HUDEP-2 (cell line): Measurements from ENCODE around the gene MARCHF6.
A peak's percentile ranks its signal among the peaks of the same experiment; 100 is the strongest.

Source experiments
- DNase-seq, 76 experiments: peaks; one replicate each; lab custom pipeline; 2025; ENCODE audit not compliant: unreplicated experiment in 76 of 76; lab: John Stamatoyannopoulos, UW

Gene MARCHF6

DNA sequence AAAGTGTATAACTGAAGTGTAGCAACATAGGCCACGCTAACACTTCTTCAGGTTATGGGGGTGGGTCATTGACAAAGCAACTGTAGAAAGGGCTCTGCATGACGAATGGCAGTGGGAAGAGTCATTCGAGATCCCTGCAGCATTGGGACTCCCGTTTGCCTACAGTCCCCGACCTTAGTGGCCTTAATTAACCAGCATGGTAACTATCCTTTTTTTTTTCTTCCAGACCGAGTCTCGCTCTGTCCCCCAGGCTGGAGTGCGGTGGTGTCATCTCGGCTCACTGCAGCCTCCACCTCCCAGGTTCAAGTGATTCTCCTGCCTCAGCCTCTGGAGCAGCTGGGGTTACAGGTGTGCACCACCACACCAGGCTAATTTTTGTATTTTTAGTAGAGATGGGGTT, 31.6 kb upstream of the MARCHF6 start:
- DNase-seq, result no peak

DNA sequence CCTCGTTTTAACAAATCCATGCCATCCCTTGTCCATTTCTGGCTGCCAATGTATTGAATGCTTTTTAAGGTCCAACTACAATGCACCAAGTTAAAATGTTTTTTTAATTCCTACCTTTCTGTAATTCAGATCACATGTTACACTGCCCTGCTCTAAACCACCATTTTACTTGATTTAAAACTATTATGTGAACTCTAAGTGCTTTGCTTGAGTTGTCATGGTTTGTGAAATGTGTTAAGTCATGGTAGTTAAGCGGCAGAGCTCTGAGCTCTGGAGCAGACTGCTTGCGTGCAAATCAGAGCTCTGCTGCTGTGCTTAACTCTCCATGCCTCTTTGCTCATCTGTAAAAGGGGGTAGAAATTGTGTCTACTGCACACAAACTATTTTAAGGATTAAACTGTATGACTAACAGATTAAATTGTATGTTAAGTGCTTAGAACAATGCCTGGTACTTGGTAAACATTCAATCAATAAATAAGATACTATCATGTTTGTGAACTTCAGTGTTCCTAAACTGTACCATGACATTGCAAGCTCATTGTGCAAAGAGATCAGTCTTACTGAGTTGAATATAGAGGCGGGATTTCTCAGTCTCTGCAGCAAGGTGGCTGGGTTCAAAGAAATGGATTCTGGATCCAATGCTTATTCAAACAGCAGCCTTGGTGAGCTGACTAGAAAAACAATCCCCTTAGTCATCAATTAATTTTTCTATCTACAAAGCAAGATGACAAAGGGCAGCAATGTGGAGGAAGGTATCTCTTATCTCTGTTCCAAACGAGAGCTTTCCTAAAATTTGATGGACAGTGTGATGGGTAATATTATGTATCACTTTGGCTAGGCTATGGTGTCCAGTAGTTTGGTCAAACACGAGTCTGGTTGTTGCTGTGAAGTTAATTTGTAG, 29.7 kb upstream of the MARCHF6 start:
- DNase-seq, result no peak

DNA sequence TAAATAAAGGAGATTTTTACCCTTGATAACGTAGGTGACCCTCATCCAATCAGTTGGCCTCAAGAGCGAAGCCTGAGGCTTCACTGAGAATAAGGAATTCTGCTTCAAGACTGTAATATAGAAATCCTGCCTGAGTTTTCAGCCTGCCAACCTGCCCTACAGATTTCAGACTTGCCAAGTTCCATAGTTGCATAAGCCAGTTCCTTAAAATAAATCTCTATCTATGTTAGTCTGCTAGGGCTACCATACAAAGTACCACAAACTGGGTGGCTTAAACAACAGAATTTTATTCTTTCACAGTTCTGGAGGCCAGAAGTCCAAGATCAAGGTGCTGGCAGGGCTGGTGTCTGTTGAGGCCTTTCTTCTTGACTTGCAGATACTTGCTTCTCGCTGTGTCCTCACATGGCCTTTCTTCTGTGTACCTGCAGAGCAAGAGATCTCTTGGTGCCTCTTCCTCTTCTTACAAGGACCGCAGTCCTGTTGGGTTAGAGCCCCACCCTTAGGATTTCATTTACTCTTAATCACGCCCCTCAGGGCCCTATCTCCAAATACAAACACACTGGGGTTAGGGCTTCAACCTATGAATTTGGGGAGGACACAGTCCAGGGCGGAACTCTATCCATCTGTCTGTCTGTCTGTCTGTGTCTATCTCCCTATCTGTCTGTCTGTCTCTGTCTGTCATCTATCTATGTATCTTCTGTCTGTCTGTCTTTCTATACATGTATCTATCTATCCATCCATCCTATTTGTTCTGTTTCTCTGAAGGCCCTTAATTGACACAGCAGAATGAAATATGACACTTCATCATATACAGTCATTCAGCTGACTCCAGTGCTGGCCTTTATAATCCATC, 28.8 kb upstream of the MARCHF6 start:
- peak in 11 of 76 experiments; percentile 13 to 37 (median 23) for DNase-seq

DNA sequence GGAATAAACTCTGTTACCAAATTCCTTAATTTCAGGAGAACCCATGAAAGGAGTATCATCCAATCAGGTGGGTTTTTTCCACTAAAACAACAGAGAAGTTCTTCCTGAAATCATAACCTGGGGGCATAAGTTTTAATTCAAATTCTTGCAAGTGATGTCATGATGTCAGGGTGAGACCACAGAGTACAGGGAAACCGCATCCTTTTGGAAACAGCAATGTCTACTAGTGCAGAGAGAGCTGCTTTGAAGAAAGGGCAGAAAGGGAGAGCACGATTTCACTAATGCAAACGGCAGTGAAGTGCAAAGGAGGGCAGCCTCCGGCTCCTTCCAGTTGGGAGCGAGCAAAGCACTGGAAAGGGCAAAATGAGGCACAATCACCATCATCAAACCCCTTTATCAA, 25.2 kb upstream of the MARCHF6 start:
- DNase-seq, result no peak

DNA sequence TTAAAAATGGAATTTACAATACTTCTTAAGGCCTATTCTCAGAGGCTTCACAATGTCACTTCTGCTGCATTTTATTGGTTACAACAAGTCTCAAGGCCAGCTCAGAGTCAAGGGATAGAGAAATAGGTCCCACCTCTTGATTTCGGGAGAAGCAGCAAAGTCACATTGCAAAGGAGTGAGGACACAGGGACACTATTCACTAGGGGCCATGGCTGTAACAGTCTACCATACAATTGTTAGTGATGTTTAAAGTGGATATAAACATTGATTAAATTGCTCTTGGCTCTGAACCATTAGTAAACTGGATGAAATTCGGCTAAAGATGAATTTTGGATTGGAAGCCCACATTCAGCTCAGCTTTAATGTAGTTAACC, 24.1 kb upstream of the MARCHF6 start:
- DNase-seq, result no peak

DNA sequence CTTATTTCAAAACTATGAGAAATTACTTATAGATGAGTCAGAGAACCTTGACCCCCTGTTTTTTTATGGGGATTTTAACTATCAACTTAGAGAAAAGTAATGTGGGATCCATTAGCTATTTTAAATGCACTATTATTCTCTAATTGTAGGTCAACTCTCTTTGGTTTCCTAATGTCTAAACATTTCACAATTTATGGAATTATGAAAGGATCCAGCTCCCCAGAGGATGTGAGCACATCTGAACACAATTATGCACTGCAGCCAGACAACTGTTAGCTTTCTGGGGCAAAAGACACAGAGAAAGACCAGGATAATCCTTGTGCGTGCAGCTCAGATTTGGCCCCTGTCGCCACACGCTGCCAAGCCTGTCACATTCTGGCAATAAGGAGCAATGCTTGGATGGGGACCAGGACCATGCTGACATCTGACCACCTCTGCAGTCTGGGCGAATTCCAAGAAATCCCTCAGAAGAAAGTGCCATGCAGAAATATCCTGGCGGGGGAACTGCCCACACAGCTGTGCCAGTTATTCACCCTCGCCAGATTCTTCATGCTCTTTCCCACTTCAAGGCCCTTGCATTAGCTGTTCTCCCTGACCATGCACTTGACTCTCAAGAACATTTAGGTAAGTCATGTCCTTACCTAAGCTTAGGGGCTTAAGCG, 23.5 kb upstream of the MARCHF6 start:
- no peak for DNase-seq

DNA sequence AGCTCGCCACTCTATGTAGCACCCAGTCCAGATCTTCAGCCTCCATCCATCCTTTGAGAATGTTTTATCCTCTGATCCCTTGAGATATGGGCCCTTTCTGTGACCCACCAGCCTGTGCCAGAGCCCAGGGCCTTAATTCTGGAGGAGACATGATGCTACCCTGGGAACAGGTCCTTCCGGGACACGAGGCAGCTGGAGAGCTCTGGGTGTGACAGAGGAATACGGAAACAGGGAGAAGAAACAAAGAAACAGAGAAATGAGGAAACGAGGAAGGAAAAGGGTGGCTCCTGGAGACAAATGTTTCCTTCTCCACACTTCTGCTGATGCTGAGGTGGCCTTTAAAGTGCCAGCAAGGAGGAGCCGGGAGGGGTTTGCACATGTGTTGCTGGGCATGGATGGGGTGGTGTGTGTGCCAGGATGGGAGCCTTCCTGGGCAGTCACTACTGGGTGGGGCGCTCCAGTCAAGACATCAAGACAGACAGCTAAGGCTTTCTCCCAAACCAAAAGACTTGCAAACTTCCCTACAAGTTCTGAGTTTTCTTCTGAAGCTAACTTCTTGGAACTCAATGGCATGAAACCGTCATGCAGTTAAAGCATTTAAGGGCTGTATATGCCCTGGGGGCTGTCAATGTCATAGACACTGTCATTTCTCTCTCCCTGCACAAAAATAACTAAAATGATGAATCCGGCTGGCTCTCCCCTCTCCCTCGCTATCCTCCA, 22.8 kb upstream of the MARCHF6 start:
- no peak for DNase-seq

DNA sequence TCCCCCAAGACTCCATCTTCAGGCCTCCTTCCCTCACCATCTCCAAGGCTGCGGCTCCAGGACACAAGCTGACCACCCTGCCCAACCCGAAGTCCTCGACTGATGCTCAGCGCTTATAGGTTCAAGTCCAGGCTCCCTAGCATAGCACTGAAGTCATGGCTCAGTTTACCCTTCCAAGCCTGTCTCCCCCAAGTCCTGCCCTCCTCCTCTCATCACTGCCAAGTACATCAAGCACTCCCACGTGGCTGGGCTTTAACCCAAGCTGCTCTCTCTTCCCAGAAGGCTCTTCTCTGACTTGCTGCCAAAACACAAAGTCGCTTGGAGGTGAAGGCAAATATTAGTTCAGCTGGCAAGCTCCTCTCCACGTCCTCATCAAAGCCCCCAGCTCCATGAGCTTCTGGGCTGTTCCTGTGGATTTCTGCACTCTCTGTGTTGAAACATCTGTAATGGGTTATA, 22.1 kb upstream of the MARCHF6 start:
- DNase-seq, result peak in 67 of 76 experiments; percentile 6 to 77 (median 48)

DNA sequence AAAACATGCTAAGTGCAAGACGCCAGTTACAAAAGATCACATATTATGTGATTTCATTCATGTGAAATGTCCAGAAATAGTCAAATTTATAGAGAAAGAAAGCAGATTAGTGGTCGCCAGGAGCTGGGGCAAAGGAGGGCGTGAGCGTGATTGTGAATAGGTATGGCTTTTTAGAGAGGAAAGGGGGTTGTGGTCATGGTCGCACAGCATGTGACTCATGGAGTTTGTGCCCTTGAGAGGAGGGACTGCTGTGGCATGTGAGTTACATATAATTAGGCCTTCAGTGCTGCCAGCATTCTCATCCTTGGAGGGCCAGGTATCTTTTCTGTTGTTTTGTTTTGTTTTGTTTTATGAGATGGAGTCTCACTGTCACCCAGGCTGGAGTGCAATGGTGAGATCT, 21.2 kb upstream of the MARCHF6 start:
- DNase-seq, result no peak

DNA sequence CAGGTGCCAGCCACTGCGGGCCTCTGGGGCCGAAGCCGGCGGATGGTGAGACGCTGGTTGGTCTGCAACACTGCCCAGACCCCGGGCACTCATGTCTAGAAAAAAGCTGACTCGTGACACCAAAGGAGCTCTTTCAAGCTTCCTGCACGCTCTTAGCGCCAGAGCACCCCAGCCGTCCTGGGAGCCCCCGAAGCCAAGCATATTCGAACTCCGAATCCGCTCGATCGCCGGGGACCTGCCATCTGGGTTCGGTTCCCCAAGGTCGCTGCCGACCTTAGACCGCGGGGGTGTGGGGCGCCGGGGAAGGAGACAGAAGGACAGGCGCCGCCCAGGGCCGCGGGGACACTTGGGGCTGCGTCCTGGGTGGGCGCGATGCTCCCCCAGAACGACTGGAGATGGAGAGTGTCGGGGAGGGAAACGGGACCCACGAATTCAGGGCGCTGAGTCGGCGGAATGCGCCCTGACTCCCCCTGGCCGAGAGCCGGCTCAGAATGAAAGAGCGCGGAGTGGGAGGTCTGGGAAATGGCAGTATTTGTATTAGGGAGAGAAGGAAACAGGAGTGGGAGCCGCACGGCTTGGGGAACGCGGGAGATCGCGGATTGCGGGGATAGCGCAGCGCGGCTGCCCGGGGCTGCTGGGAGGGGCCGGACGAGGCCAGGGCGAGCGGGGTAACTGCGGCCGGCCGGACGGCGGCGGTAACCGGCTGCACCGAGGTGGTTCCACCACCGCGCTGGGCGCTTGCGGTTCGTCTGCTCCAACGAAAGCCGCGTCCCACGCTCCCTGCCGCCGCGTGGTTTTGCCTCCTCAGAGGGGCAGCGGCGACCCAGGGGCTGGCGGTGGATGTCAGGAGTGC, 20.1 kb upstream of the MARCHF6 start:
- peak in 36 of 76 experiments; percentile 4 to 56 (median 28) for DNase-seq

DNA sequence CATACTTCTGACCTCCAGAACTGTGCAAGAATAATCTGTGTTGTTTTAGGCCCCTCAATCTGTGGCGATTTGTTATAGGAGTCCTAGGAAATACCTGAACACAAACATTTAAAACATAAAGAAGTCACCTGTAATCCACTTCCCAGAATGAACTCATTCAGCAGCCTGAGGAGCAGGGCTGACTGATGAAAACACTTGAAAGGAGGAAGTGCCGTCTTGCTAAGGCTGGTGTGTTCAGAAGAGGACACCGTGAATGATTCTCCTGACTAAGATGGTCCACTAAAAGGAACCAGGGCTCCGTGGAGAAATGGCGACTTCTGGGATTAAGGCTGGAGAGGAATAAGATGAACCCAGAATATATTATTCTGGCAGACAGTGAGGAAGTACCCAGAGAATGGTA, 18.7 kb upstream of the MARCHF6 start:
- DNase-seq, result no peak

DNA sequence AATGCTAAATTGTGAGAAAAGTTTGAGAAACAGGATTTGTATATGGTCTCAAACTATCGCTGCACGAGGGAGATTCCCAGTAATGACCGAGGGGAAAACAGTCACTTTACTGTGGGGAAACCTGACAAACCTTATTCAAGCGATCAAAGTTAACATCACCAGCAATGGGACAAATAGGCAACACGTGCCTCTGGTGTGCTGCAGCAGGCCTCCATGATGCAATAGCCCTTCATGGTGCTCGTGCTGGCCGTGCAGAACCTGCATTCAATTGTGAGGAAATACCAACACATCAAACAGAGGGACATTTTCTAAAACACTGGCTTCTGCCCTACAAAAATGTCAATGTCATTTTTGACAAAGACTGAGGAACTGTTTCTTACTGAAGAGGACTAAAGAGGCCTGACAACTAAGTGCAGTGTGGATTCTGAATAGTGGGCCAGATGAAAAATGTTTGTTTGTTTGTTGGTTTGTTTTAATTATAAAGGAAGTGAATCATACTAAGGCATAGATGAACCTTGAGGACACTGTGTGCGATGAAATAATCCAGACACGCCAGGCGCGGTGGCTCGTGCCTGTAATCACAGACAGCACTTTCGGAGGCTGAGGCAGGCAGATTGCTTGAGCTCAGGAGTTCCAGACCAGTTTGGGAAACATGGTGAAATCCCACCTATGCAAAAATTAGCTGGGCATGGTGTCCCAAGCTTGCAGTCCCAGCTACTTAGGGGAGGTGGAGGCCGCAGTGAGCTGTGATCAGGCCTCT, 17.6 kb upstream of the MARCHF6 start:
- DNase-seq, result no peak

DNA sequence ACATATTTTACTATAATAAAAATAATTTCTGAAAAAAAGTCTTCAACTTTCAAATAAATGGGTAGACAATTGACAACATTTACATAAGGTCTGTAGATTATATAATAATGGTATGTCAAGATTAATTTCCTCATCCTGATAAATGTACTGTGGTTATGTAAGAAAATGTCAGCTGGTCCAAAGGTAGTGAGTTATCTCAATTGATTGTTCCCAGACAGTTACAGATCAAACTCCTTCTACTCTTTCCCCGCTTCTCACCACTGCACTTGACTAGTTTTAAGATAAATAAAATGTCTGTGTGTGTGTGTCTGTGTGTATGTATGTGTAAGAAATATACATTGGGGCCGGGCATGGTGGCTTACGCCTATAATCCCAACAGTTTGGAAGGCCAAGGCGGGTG, 16.4 kb upstream of the MARCHF6 start:
- DNase-seq, result no peak

DNA sequence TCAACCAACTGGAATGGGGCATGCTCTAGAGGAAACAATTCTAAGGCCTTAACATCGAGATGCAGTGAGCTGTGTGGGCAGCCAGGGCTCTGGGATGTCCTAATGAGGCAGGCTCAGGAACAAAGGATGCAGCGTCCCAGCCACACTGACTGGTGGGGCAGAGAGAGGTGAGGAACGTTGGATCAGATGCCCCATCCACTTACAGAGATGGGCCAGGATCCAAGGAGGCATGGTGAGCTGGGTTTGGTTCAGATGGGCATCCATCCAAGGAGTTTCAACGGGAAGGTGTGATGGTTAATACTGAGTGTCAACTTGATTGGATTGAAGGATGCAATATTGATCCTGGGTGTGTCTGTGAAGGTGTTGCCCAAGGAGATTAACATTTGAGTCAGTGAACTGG, 15.5 kb upstream of the MARCHF6 start:
- no peak for DNase-seq

DNA sequence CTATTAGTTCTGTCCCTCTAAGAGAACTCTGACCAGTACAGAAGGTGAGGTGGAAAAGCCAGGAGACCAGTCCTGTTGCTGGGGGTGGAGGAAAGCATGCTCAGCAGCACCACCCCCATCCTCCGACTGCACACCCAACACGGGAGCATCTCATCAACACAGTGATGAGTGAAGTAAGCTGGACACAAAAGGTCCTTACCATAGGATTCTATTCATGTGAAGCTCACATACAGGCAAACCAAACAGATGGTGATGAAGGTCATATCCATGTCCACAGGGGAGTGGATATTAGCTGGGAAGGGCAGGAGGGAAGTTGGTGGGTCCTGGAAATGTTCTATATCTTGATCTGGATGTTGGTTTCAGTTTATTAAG, 14.8 kb upstream of the MARCHF6 start:
- DNase-seq, result no peak

DNA sequence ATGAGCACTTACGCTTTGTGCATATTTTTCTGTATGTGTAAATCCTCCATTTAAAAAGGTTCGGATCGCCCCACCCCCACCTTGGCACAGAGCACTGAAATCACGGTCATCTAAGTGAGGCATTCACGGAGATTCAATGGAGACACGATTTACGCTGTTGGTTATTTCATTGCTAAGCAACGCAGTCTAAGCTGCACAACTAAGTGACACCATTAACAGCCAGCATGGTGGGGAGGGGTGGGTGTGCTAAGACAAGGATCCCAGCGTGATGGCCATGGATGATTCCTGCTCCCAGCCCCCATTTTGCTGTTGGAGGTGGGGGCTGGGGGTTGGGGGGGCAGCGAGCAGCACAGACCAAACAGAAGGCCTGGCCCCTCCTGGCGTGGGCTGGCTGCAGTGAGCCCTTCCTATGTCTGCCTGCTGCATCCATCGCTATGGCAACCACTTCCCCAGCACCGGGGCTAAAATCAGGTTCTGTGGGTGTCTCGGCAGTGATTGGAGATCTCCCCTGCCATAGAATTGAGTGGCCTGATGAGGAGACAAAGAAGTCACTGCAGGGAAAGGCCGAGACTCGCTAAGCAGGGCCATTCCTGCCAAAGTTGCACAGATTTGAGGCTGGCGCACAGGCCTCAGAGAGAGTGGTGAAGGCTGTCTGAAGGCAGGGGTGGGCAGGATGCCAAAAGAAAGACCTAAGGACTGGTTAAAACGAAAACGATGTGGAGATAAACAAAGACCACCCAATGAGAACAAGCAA, 14.3 kb upstream of the MARCHF6 start:
- no peak for DNase-seq

DNA sequence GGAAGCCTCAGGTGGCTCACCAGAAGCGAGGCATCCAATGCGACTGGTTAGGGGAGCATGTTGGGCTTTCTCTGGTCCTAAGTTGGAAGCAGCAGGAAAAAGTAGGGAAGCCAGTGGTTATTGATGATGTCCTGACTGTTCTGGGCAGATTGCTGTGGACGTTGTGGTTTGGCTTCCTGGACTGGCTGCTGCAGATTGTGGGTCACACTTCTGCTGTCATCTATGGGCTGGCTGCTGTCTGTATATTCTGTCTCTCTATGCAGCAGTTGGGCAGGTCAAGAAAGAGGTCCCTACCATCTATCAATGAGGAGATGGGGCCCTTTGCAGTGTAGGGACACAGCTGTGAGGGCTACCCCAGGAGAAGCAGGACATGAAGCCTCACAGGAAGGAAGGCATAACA, 13.5 kb upstream of the MARCHF6 start:
- DNase-seq, result no peak

DNA sequence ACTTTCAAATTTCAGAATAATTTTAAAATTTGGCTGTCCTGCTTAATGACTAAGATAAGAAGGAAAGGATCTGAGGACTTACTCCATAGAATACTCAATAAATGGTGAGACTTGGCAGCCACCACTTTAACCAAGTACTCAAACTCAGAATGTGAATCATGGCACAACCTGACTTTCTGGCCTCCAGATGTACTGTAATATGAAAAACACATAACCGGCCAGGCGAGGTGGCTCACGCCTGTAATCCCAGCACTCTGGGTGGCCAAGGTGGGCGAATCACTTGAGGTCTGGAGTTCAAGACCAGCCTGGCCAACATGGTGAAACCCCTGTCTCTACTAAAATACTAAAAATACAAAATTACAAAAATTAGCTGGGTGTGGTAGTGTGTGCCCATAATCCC, 10.0 kb upstream of the MARCHF6 start:
- DNase-seq, result no peak
